ENCODE measurements around the gene CEP72.

- TF ChIP-seq GATA3 (IDR thresholded peaks at IDR 0.05; ENCODE audit: low read depth, low read length) = no peak
- no peak for TF ChIP-seq GATA2 (IDR thresholded peaks at IDR 0.05; ENCODE audit: low read depth, low read length)
Observed at GRCh38 chr5:669111-669841, 57.1 kb downstream of the CEP72 start.

All from SH-SY5Y (cell line).